GM21529 (cell line): ENCODE measurements around the gene SEL1L.
"Not testable (repeated sequence)": the region's sequence is repeated elsewhere in the genome, so short reads cannot be mapped to it uniquely, and the experiment has no call there.

ENCODE experiments used
- ATAC-seq: cut with Tn5 transposase; IDR thresholded peaks from one replicate; pipeline ENCODE4 v1.9.1; 2021; ENCODE audit not compliant: unreplicated experiment

Gene SEL1L

GRCh38 chr14:81529391-81529790 lies 4.3 kb downstream of the SEL1L start:
- no peak for ATAC-seq

GRCh38 chr14:81525129-81525528 lies 8.5 kb downstream of the SEL1L start:
- ATAC-seq, result no peak

DNA sequence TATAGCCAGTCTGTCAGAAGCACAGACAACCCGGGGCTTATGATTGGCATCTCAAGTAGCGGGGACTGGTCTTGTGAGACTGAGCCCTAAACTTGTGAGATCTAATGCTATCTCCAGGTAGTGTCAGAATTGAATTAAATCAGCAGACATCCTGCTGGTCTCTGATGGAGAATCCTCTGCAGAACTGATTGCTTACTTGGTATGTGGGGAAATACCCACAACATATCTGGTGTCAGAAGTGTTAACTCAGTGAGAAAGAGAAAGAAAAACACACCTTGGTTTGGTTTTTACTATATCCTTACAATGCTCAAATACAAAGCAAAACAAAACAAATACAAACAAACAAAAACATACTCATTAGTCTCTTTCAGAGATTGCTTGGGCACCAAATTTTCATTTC lies 10.0 kb downstream of the SEL1L start:
- ATAC-seq, result peak; percentile 54

GRCh38 chr14:81523016-81523415 lies 10.6 kb downstream of the SEL1L start:
- ATAC-seq, result no peak

DNA sequence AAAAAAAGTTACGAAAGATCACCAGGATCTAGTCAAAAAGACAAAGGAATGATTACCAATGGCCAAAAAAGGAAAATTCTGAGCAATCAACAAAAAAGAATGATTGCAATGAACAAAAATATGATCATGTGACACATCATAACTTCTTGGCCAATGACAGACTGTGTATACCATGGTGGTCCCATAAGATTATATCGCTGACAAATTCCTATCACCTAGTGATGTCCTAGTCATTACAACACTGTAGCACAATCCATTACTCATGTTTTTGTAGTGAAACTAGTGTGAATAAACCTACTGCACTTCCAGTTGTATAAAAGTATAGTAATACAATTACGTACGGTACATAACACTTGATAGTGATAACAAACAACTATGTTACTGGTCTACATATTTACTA lies 12.3 kb downstream of the SEL1L start:
- ATAC-seq, result no peak

DNA sequence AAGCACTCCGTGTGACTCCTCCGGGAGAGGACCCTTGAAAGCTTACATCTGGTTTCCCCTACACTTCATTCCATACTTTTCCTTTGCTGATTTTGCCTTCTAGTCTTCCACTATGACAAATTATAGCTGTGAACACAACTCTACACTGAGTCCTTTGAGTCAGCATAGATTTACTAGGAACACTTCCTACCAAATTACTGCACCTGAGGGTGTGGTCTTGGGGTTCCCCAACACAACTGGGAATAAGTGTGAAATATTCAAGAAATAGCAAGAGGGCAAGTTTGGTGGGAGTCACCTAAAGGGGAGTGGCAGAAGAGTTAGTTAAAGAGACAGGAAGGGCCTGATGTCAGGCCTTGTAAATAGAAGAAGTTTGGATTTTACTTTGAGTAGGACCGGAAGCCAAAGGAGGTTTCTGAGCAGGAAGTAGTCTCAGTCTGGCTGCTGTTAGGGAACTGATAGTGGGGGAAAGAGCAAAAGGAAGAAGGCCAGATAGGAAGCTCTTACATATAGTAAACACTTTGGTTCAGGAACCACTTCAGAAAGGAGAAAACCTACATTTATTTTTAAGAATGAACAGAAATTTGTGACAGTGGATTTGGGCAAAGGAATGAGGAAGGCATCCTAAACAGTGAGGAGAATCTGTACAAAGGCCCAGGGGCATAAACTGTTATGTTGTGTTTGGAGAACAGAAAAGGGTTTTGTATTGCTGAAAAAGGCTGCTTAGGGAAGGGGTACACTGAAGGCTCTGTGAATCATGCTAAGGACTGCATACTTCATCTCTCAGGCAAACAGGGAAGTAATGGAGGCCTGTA lies 14.2 kb downstream of the SEL1L start:
- ATAC-seq, result peak; percentile 86

- ATAC-seq, result no peak
Measured at GRCh38 chr14:81517798-81518398, 15.8 kb downstream of the SEL1L start.

DNA sequence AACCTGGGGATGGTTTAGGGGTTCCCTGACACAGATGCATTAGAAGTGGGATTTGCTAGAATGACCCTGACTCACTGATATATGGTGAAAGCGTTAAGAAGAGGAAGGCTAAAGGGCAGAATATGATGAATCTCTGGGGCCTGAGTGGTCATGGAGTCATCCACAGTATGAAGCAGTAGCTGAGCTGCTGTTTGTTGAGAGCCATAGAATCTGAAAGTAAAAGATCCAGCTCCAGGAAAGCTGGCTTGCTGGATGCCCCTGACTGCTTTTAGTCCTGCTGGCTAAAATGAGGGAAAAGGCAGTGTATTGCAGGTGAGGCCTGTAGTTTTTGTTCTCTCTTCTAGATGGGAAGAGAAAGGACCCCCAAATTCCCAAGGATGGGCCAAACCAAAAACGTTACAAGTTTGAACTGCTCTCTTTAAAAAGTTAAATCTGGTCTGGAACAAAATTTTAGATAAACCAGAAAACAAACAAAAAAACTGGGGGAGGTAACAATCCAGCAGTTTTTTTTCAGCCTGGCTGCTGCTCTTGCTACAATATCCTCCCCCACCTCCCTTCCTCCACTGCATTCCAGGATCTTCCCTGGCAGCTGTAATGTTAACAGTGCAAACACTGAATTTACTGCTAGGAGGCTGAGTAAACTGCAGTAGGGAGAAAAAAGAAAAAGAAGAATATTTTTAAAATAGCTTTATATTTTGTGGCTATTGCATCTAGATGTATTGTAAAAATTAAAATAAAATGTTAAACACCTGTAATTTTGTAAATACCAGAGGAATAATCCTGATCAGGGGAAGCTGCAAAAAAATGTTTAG lies 16.5 kb downstream of the SEL1L start:
- ATAC-seq, result no peak

DNA sequence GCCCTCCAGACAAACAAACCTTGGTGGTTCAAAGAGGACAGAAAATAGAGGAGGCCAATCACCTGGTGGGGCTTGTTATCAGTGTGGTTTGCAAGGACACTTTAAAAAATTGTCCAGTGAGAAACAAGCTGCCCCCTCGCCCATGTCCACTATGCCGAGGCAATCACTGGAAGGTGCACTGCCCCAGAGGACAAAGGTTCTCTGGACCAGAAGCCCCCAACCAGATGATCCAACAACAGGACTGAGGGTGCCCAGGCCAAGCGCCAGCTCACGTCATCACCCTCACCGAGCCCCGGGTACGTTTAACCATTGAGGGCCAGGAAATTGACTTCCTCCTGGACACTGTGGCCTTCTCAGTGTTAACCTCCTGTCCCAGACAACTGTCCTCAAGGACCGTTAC lies 17.7 kb downstream of the SEL1L start:
- not testable (repeated sequence) for ATAC-seq

GRCh38 chr14:81512826-81513225 lies 20.8 kb downstream of the SEL1L start:
- not testable (repeated sequence) for ATAC-seq

DNA sequence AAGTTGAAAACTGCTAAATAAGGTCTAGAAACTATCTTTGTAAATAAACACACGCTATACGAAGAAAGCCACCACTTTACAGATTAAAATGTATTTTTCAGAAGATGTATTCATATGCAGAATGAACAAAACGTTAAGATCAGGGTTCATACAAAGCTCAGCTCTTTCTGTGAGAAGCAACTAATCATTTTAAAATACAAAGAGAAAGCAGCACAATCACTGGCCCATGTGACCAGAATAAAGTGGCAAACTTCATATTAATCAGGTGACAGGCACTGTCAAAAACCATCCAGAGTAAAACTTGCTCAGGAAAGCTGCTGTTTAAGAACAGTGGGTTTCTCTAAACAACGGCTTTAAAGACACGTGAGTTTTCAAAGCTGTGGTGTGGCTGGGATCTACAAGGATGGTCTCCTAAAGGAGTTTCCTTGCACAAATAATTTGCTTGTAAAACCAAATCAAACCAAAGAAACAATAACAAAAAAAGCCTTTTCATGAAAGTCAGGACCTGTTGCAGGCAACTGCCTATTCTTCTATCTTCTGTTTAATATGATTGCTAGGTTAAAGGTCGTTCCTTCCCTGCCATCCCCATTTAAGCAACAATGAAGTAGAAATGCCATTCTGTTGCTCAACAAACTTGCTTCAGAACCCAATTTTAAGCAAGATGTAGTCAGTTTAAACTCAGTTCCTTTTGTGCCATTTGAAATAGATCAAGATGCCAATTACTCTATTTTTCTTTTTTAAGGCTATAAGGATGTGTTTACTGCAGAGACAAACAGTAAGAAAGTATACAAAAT lies 22.3 kb downstream of the SEL1L start:
- ATAC-seq, result no peak

DNA sequence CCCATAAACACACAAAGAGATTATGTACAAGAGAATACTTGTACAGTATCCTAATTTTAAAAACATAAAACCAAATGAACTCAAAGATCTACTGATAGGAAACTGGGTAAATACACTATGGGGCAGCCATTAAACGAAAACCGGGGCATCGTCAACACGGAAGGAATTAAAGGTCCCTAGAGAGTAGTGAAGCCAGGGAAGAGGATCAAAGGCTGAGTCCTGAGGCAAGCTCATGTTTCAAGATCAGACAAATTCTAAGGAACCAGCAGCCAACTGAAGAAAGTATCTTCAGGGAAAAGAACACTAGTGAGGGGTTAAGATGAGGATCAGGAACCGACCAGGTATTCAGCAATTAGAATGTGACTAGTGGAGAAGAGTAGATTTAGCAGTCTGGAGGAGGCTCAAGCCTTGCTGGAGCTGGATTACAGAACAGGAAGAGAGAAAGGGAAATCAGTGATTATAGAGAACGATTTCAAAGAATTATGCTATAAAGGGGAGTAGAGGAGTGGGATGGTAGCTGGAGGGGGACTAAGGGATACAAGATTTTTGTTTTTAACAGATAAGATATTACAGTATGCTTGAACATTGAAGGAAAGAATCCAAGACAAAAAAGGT lies 23.7 kb downstream of the SEL1L start:
- ATAC-seq, result no peak

- no peak for ATAC-seq
Measured at GRCh38 chr14:81509321-81509720, 24.3 kb downstream of the SEL1L start.

- no peak for ATAC-seq
Measured at GRCh38 chr14:81506487-81506886, 27.2 kb downstream of the SEL1L start.

GRCh38 chr14:81504864-81505263 lies 28.8 kb downstream of the SEL1L start:
- ATAC-seq, result no peak

DNA sequence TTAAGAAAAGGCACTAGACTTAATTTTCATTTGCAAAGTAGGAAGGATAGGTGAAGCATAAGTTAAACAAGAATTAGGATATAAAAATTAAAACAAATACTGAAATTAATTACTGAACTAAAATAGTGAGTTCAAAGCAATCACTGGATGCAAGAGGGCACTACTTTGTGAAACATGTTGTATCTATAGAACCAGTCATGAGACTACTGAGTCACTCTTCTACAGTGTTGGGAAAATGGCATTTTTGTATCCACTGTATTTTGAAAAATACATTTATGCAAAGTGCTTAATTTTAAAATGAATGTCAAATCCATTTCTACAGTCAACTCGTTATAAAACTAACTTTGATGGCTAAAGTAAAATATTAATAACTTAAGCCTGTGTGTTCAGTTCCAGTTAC lies 47.9 kb downstream of the SEL1L start:
- no peak for ATAC-seq

- ATAC-seq, result no peak
Measured at GRCh38 chr14:81485372-81485771, 48.3 kb downstream of the SEL1L start.

DNA sequence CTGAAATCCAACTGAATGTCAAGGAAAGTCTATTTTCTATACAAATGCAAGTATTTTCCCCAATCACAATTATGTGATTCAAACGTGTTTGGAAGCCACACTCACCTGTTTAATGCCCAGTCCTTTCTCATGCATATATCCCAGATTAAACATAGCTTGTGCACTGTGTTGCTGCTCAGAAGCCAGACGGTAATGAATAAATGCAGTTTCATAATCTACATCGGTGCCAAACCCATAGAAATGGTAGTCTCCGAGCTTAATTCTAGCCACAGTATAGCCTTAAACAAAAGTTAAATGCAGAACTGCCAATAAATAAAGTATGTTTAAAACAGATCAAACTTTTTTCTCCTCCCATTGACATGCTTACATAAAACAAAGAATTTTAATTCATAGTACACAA lies 49.5 kb downstream of the SEL1L start:
- ATAC-seq, result no peak

DNA sequence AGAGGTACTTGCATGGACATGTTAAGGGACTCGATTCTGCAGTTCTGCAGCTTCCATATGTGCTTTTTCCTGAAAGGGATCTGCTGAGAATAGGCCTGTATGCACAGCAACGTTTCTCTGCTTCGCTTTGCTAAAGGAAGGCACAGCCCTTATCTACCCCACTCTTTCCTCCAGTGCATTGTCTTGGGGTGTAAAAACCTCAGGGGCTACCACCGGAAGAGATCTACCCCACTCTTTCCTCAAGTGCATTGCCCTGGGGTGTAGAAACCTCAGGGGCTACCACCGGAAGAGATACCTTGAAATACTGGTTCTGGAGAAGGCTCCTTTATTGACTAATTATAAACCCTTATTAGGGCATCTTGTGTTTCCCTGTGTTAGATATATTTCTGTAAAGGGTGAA lies 52.9 kb downstream of the SEL1L start:
- no peak for ATAC-seq

DNA sequence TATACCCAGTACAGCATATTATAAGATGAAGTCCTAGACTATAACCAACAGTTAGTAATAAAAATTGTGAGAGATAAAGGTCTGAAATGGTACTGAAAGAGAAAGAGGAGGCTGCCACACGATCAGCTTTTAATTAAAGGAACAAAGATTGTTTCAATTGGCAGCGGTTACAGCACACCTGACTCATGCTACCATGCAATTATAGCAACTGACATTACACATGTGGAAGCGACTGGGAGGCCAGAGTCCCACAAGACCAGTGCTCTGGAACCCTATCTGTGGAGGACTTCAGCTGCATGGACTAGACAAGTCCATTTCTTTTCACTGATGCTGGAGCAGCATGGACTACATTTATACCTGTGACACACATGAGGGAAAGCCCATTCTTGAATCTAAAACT lies 55.2 kb downstream of the SEL1L start:
- ATAC-seq, result no peak

GRCh38 chr14:81476816-81477215 lies 56.8 kb downstream of the SEL1L start:
- no peak for ATAC-seq
